AG09309 (cell line): ENCODE data around the gene PTGES3.
"Not testable (repeated sequence)": the region's sequence is repeated elsewhere in the genome, so short reads cannot be mapped to it uniquely, and the experiment has no call there.

Experiments used
- DNase-seq: peaks from one replicate; pipeline ENCODE4 v3.0.0-alpha.2; 2010; ENCODE audit warnings: low read depth
- H3K4me3 ChIP-seq: 2 replicates; pipeline ENCODE4 v1.5.1; 2011; ENCODE audit warnings: mild to moderate bottlenecking, low read depth, low read length, moderate library complexity; ENCODE audit not compliant: control insufficient read depth
- TF ChIP-seq, protein P1 (sequence below): IDR thresholded peaks from 2 replicates; pipeline ENCODE4 v1.5.1; 2011; ENCODE audit warnings: mild to moderate bottlenecking, low read depth, low read length, inconsistent platforms; ENCODE audit not compliant: insufficient read depth, control insufficient read depth; ENCODE audit errors: missing control alignments

The PTGES3 gene

DNA sequence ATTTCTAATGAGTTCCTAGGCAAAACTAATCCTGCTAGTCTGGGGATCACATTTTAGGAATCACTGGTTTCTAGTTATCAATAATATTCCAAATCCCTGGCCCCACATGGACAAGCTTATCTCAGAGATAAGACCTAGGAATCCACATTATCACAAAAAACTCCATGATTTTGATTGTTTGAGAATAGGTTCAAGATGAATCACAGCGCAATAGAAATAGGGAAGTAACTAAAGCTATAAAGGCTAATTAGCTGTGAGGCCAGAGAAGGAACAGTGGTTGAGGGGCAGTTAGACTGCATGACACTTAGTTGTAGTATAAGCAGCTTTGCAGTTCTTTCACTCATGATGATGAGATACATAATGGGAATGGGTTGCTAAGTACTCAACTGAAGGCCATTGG, 29.2 kb downstream of the PTGES3 start:
- no peak overlapping the region for H3K4me3 ChIP-seq
- TF ChIP-seq, protein P1, sequence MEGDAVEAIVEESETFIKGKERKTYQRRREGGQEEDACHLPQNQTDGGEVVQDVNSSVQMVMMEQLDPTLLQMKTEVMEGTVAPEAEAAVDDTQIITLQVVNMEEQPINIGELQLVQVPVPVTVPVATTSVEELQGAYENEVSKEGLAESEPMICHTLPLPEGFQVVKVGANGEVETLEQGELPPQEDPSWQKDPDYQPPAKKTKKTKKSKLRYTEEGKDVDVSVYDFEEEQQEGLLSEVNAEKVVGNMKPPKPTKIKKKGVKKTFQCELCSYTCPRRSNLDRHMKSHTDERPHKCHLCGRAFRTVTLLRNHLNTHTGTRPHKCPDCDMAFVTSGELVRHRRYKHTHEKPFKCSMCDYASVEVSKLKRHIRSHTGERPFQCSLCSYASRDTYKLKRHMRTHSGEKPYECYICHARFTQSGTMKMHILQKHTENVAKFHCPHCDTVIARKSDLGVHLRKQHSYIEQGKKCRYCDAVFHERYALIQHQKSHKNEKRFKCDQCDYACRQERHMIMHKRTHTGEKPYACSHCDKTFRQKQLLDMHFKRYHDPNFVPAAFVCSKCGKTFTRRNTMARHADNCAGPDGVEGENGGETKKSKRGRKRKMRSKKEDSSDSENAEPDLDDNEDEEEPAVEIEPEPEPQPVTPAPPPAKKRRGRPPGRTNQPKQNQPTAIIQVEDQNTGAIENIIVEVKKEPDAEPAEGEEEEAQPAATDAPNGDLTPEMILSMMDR, result no peak
- DNase-seq, result no peak

DNA sequence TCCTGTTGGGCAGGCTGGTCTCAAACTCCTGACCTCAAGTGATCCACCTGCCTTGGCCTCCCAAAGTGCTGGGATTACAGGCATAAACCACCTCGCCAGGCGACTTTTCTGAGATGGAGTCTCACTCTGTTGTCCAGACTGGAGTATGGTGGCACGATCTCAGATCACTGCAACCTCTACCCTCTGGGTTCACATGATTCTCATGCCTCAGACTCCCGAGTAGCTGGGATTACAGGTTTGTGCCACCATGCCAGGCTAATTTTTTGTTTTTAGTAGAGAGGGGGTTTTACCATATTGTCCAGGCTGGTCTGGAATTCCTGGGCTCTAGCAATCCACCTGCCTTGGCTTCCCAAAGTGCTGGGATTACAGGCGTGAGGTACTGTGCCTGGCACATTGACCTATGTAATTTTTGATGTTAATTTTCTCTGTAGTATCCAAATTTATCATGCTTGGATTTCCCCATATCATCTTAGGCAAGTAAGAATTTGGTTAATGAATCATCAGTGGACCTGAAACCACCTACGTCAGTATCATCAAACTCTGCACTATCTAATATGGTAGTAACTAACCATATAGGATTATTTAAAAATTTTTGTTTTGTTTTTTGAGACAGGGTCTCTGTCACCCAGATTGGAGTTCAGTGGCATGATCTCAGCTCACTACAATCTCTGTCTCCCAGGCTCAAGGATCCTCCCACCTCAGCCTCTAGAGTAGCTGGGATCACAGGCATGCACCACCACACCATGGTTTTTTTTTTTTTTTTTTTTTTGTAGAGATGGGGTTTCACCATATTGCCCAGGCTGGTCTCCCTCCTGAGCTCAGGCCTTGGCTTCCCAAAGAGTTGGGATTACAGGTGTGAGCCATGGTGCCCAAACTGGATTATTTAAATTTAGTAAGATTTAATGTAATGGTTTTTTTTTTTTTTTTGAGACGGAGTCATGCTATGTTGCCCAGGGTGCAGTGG, 30.4 kb downstream of the PTGES3 start:
- DNase-seq, result no peak
- TF ChIP-seq, protein P1, result no peak
- H3K4me3 ChIP-seq, result no peak overlapping the region

DNA sequence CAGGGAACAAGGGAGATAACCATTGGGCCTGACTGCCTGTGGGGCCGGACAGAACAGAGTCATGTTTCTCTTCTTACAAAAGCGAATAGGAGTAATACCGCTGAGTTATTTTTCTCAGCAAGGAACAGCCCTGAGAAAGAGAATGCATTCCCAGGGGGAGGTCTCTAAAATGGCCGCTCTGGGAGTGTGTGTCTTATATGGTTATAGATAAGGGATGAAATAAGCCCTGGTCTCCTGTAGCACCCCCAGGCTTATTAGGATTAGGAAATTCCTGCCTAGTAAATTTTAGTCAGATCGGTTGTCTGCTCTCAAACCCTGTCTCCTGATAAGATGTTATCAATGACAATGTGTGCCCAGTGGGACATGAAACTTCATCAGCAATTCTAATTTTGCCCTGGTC, 34.3 kb downstream of the PTGES3 start:
- not testable (repeated sequence) for DNase-seq

DNA sequence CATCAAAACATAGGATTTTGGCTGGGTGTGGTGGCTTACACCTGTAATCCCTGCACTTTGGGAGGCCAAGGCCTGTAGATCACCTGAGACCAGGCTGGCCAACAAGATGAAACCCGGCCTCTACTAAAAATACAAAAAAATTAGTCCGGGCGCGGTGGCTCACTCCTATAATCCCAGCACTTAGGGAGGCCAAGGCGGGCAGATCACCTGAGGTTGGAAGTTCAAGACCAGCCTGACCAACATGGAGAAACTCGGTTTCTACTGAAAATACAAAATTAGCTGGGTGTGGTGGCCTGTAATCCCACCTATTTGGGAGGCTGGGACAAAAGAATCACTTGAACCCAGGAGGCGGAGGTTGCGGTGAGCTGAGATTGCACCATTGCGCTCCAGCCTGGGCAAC, 40.1 kb downstream of the PTGES3 start:
- not testable (repeated sequence) for DNase-seq, H3K4me3 ChIP-seq

More for the DNA sequence above, 34.3 kb downstream of the PTGES3 start:
- not testable (repeated sequence) for H3K4me3 ChIP-seq

DNA sequence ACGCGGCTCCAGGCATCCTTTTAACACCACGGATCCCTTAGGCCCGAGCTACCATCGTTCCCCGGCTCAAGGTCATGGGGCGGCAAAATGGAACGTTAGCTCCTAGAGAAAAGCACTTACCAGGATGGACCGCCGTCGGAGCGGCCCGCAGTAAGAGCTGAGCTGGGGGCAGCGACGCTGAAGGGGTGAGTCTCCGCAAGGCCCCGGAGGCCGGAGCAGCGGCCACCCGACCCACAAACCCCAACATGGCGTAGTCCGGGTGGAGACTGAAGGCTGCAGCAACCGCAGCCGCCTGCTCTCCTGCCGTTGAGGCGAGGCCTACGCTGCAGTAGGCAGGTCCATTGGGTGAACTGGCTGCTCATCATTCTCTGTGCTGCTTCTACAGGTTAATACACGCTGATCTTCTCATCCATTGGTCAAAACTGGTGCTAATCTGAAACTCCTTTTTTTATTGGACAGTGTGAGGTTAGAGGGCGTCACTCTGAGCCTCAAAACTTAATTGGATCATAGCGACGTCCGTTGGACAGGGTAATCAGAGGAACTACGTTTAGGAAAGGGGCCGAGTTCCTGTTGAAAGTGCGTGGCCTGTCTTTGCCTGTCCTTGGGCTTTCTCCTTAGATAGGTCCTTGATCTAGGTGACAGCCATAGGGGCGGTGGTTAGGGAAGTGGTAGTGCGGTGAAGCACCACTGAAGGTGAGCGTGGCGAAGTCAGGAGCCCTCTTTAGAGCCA, 42.2 kb downstream of the PTGES3 start, which contains the start of gene ATP5F1B:
TSS of gene ATP5F1B (minus strand) at position 268 of the 730 bp plus-strand sequence. CDS start at position 247, 21 bp downstream.
- peak within 1 kb of the TSS; percentile 89 for H3K4me3 ChIP-seq
- peak; percentile 100 for DNase-seq
- TF ChIP-seq, protein P1, result no peak

DNA sequence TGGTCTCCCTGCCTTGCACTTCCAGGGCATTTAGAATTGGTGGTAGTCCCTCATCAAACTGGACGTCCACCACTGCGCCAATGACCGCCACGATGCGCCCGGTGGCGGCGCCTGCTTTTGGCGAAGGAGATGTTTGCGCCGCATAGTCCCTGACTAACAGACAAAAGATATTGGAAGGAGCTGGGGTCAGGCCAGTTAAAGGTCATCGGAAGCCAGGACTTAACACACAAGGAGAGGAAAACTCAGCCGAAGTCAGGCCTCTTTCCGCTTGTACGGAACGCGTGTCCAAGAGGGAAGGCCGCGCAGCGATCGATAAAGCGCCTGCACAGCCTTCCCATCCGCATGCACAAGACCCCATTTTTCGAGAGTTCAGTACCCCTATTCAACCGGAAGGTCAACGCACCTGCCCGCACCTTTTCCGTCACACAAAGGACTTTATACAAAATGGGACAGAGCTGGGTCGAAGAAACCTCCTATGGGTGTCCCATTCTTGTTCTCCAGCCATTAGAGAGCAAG, 42.8 kb downstream of the PTGES3 start:
- TF ChIP-seq, protein P1, result no peak
- H3K4me3 ChIP-seq, result peak overlapping the region; percentile 89
- no peak for DNase-seq

DNA sequence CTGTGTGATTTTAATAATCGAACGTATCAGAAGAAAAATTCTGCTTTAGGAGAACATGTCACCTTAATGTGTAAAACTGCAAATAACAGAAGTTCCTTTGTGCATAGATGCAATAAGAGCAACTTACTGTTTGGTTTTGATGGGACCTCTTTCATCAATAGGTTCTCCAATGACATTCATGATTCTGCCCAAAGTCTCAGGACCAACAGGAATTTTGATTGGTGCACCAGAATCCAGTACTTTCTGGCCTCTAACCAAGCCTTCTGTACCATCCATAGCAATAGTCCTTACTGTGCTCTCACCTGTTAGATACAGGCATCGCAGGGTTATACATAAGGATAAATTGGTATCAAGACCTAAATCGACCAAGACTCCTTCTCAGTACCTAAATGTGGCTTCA, 43.4 kb downstream of the PTGES3 start:
- TF ChIP-seq, protein P1, result no peak

More for the DNA sequence above, 43.4 kb downstream of the PTGES3 start:
- DNase-seq, result no peak
- peak overlapping the region; percentile 89 for H3K4me3 ChIP-seq
